ENCODE data around the gene TSFM.
A peak's percentile ranks its signal among the peaks of the same experiment; 100 is the strongest.

Gene TSFM

GRCh38 chr12:57836442-57837375 lies 54.1 kb downstream of the TSFM start:
- DNase-seq (ENCODE audit: low read depth) = peak; percentile 83
- peak overlapping the region; percentile 23 for H3K4me3 ChIP-seq (ENCODE audit: low read depth, low read length)
- no peak for TF ChIP-seq CTCF (IDR thresholded peaks at IDR 0.05; ENCODE audit: insufficient read depth, low read depth, low read length, missing control alignments)

DNA sequence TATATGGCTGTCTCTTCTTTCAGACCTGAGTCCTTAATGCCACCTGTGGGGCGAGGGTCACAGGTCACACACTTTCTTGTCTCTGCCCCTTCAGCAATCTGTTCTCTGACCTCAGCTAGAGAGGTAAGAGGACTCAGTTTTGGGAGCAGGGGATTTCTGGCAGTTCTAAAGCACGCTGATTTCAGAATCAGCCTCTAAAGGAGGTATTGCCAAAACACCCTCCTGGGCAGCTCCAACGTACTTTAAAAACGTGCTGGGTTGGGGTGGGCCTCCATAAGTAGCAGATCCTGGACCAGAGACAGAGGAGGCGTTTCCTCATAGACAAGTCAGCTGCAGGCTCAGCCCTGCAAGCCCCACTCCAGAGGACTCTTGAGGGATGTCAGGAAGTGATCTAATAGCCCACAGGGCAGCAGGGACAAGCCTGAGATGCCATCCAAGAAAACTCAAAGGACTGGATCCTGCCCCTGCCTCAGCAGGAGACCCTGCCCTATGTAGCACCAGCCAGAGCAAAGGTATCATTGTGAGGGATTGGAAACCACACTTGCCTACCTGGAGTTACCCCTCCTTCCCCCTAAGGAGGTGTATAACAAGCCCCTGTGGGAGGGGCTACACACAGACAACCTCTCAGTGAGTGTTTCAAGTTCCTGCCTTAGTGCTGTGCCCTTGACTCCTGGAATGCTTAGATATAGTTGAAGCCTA lies 55.4 kb downstream of the TSFM start:
- no peak for TF ChIP-seq CTCF (IDR thresholded peaks at IDR 0.05; ENCODE audit: insufficient read depth, low read depth, low read length, missing control alignments)
- peak; percentile 48 for DNase-seq (ENCODE audit: low read depth)
- H3K4me3 ChIP-seq (ENCODE audit: low read depth, low read length) = no peak overlapping the region

DNA sequence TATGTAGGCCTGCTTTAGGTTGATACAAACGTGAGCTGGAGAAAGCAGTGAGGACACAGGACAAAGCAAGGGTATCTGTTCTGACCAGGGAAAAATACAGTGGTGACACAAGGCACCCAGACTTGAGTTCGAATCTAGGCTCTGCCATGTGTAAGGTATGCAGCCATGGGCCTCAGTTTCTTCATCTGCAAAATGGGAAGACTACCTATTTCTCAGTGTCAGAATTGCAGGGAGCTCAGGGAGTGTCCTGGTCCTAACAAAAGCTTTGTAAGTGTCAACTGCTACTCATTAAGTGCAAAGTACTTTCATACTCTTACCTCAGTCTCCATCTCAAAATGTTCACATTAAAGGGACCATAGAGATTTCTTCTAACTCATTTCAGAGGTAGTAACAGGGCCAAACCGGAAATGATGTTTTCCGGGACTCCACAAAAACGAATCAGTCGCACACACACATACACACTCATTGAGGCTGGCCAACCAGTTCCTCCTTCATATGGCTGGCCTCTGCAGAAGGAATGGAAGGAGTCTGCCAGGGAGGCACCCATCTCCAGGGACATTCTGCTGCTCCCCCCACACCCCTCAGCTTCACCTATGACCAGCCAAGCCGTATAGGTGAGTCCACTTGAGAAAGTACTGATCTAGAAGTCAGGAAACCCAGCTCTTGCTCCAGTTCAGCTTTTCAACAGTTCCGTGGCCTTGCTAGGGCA lies 56.2 kb downstream of the TSFM start:
- TF ChIP-seq CTCF (IDR thresholded peaks at IDR 0.05; ENCODE audit: insufficient read depth, low read depth, low read length, missing control alignments) = no peak
- peak overlapping the region; percentile 23 for H3K4me3 ChIP-seq (ENCODE audit: low read depth, low read length)
- DNase-seq (ENCODE audit: low read depth) = peak; percentile 73

GRCh38 chr12:57839996-57840395 lies 57.4 kb downstream of the TSFM start:
- DNase-seq (ENCODE audit: low read depth) = no peak
- TF ChIP-seq CTCF (IDR thresholded peaks at IDR 0.05; ENCODE audit: insufficient read depth, low read depth, low read length, missing control alignments) = no peak
- no peak overlapping the region for H3K4me3 ChIP-seq (ENCODE audit: low read depth, low read length)

GRCh38 chr12:57840726-57841125 lies 58.1 kb downstream of the TSFM start:
- no peak overlapping the region for H3K4me3 ChIP-seq (ENCODE audit: low read depth, low read length)
- TF ChIP-seq CTCF (IDR thresholded peaks at IDR 0.05; ENCODE audit: insufficient read depth, low read depth, low read length, missing control alignments) = no peak
- no peak for DNase-seq (ENCODE audit: low read depth)

GRCh38 chr12:57841445-57841844 lies 58.9 kb downstream of the TSFM start:
- TF ChIP-seq CTCF (IDR thresholded peaks at IDR 0.05; ENCODE audit: insufficient read depth, low read depth, low read length, missing control alignments) = no peak
- DNase-seq (ENCODE audit: low read depth) = no peak
- H3K4me3 ChIP-seq (ENCODE audit: low read depth, low read length) = no peak overlapping the region
